ENCODE results near the gene APOL1.

The APOL1 gene

DNA sequence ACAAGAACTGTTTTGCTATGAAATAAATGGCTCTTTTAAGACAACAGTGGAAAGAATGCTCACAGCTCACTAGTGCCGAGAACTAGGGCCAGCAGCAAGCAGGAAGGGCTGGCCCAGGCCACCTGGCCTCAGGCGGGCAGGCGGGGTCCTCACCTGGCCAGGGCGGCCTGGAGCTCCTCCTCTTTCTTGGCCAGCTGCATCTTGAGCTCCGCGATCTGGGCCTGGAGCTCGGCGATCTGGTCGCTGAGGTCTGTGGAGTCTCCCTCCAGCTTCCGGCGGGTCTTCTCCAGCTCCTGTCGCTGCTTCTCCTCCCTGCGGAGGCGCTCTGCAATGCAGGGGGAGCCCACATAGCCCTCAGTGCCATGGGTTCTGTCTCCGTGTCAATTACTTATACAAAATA lies 43.8 kb downstream of the APOL1 start:
- TF ChIP-seq CREB1 (IDR thresholded peaks at IDR 0.05; ENCODE audit: low read depth) (no peak), RAD21 (IDR thresholded peaks at IDR 0.05; ENCODE audit: low read depth) (no peak), FOXM1 (IDR thresholded peaks at IDR 0.05; ENCODE audit: borderline replicate concordance, low read depth) (no peak), TAF1 (IDR thresholded peaks at IDR 0.05; ENCODE audit: low read depth) (no peak), EGR1 (IDR thresholded peaks at IDR 0.05) (no peak), MAX (IDR thresholded peaks at IDR 0.05) (no peak), EP300 (IDR thresholded peaks at IDR 0.05; ENCODE audit: borderline replicate concordance) (no peak), YY1 (IDR thresholded peaks at IDR 0.05; ENCODE audit: low read depth) (no peak)
- TF ChIP-seq, protein P1, sequence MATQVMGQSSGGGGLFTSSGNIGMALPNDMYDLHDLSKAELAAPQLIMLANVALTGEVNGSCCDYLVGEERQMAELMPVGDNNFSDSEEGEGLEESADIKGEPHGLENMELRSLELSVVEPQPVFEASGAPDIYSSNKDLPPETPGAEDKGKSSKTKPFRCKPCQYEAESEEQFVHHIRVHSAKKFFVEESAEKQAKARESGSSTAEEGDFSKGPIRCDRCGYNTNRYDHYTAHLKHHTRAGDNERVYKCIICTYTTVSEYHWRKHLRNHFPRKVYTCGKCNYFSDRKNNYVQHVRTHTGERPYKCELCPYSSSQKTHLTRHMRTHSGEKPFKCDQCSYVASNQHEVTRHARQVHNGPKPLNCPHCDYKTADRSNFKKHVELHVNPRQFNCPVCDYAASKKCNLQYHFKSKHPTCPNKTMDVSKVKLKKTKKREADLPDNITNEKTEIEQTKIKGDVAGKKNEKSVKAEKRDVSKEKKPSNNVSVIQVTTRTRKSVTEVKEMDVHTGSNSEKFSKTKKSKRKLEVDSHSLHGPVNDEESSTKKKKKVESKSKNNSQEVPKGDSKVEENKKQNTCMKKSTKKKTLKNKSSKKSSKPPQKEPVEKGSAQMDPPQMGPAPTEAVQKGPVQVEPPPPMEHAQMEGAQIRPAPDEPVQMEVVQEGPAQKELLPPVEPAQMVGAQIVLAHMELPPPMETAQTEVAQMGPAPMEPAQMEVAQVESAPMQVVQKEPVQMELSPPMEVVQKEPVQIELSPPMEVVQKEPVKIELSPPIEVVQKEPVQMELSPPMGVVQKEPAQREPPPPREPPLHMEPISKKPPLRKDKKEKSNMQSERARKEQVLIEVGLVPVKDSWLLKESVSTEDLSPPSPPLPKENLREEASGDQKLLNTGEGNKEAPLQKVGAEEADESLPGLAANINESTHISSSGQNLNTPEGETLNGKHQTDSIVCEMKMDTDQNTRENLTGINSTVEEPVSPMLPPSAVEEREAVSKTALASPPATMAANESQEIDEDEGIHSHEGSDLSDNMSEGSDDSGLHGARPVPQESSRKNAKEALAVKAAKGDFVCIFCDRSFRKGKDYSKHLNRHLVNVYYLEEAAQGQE (IDR thresholded peaks at IDR 0.05; ENCODE audit: low read depth) = no peak

DNA sequence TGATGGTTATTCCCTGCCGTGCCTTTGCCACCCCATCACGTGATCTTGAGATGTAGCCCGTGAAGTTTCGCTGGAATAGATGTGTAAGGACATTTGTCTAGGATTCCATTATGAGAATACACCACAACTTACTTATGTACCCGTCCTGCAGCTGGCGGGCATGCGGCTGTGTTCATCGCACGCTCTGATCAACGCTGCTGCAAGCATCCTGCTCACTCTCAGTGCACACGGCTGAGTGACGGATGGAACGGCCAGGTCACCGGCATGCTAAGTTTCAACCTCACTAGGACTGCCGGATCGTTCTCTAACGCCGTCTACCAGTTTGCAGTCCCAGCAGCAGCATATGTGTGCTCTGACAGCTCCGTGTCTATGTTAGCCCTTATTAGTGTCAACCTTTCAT lies 44.6 kb downstream of the APOL1 start:
- TF ChIP-seq USF1 (IDR thresholded peaks at IDR 0.05) = no peak

DNA sequence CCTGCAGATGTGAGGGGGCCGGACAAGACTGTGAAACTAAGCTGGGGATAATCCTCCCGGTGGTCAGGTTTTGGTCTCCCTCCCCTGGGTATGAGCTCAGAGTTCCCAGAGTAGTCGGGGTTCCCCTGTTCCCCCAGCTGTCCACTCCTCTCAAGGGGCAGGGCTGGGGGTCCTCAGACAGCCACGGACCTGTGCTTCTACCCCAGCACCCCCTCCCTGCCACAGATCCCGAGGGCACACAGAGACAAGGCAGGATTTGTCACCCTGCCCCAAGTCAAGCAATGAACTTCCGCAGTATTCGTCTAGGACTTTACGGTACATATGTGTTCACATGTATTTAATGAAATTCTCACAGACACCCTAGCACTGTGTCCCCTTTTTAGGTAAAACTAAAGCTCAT lies 45.2 kb downstream of the APOL1 start:
- TF ChIP-seq, protein P1 (IDR thresholded peaks at IDR 0.05; ENCODE audit: low read depth) = no peak
- TF ChIP-seq RAD21 (IDR thresholded peaks at IDR 0.05; ENCODE audit: low read depth) (no peak), NFIC (IDR thresholded peaks at IDR 0.05) (no peak), USF1 (IDR thresholded peaks at IDR 0.05) (no peak), ZBTB7A (IDR thresholded peaks at IDR 0.05; ENCODE audit: low read depth) (no peak), EP300 (IDR thresholded peaks at IDR 0.05; ENCODE audit: borderline replicate concordance) (no peak), FOXM1 (IDR thresholded peaks at IDR 0.05; ENCODE audit: borderline replicate concordance, low read depth) (no peak), CEBPB (IDR thresholded peaks at IDR 0.05) (no peak), MAX (IDR thresholded peaks at IDR 0.05) (no peak), YY1 (IDR thresholded peaks at IDR 0.05; ENCODE audit: low read depth) (no peak), TCF12 (IDR thresholded peaks at IDR 0.05; ENCODE audit: low read depth) (no peak), TEAD4 (IDR thresholded peaks at IDR 0.05) (no peak), EGR1 (IDR thresholded peaks at IDR 0.05) (no peak), TAF1 (IDR thresholded peaks at IDR 0.05; ENCODE audit: low read depth) (no peak), CREB1 (IDR thresholded peaks at IDR 0.05; ENCODE audit: low read depth) (no peak)

DNA sequence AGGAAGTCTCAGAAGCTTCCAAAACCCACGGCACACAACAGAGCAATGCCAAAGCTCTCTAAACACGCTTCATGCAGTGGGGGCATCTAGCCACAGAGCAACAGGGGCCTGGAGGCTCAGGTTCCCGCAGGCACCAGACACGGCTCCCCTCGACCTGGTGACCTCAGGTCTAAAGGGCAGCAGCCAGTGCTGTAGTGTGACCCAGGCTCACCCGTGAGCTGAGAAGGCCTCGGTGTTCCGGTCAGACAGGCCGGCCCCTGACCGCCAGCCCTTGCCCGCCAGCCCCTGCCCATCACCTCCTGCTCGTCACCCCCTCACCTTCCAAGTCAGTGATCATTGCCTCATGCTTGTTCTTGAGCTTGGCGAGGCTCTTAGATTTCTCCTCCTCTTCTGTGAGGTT lies 45.7 kb downstream of the APOL1 start:
- no peak for TF ChIP-seq NFIC (IDR thresholded peaks at IDR 0.05)
- no peak for TF ChIP-seq ZBTB7A (IDR thresholded peaks at IDR 0.05; ENCODE audit: low read depth)
- TF ChIP-seq YY1 (IDR thresholded peaks at IDR 0.05; ENCODE audit: low read depth) = no peak
- TF ChIP-seq, protein P1 (IDR thresholded peaks at IDR 0.05; ENCODE audit: low read depth) = no peak
- TF ChIP-seq EP300 (IDR thresholded peaks at IDR 0.05; ENCODE audit: borderline replicate concordance) = no peak
- no peak for TF ChIP-seq TAF1 (IDR thresholded peaks at IDR 0.05; ENCODE audit: low read depth)
- no peak for TF ChIP-seq TCF12 (IDR thresholded peaks at IDR 0.05; ENCODE audit: low read depth)
- no peak for TF ChIP-seq CEBPB (IDR thresholded peaks at IDR 0.05)
- no peak for TF ChIP-seq MAX (IDR thresholded peaks at IDR 0.05)
- TF ChIP-seq CREB1 (IDR thresholded peaks at IDR 0.05; ENCODE audit: low read depth) = no peak
- no peak for TF ChIP-seq USF1 (IDR thresholded peaks at IDR 0.05)
- TF ChIP-seq TEAD4 (IDR thresholded peaks at IDR 0.05) = no peak
- no peak for TF ChIP-seq FOXM1 (IDR thresholded peaks at IDR 0.05; ENCODE audit: borderline replicate concordance, low read depth)

All from Ishikawa (cell line).